Spleen (tissue), 11 donors: ENCODE results near the gene SPATA6. TPM values are rescaled to one million over a fixed set of nuclear protein-coding genes. Genes with fewer than 3 reads are reported as not detected.
"Not testable (repeated sequence)": the region's sequence is repeated elsewhere in the genome, so short reads cannot be mapped to it uniquely, and the experiment has no call there.

Experiments used
- DNase-seq: peaks from one replicate; pipeline ENCODE4 v3.0.0-alpha.2; 2020
- H3K27ac ChIP-seq, 8 donors: fragments of 200-600 bp; sonication (generic) in 7 of 8; 1 replicate in 4 of 8; 2 replicates in 4 of 8; pipeline versions ENCODE4 v1.5.0 to v1.8.0; 2016 to 2021; ENCODE audit warnings: inconsistent platforms in 4 of 8, mild to moderate bottlenecking in 4 of 8, moderate library complexity in 1 of 8
- H3K27me3 ChIP-seq, 7 donors: fragments of 200-600 bp; sonication (generic) in 6 of 7; replicated peaks in 1 of 7; 1 replicate in 4 of 7; 2 replicates in 3 of 7; pipeline versions ENCODE4 v1.5.0 to v1.8.0; 2016 to 2021; ENCODE audit warnings: inconsistent platforms in 3 of 7, mild to moderate bottlenecking in 1 of 7
- H3K36me3 ChIP-seq, 6 donors: fragments of 200-600 bp; sonication (generic) in 5 of 6; 1 replicate in 4 of 6; 2 replicates in 2 of 6; pipeline versions ENCODE4 v1.5.0 to v1.8.0; 2016 to 2021; ENCODE audit warnings: inconsistent platforms in 2 of 6
- H3K4me1 ChIP-seq, 6 donors: fragments of 200-600 bp; sonication (generic) in 5 of 6; 1 replicate in 3 of 6; 2 replicates in 3 of 6; pipeline versions ENCODE4 v1.5.0 to v1.8.0; 2016 to 2021; ENCODE audit warnings: inconsistent platforms in 3 of 6
- H3K4me3 ChIP-seq, 8 donors: fragments of 200-600 bp; sonication (generic) in 7 of 8; 1 replicate in 4 of 8; 2 replicates in 4 of 8; pipeline versions ENCODE4 v1.5.0 to v1.8.0; 2016 to 2021; ENCODE audit warnings: inconsistent platforms in 4 of 8, mild to moderate bottlenecking in 4 of 8, moderate library complexity in 2 of 8
- H3K9me3 ChIP-seq, 8 donors: fragments of 200-600 bp; sonication (generic) in 7 of 8; 1 replicate in 4 of 8; 2 replicates in 4 of 8; pipeline versions ENCODE4 v1.5.0 to v1.8.0; 2016 to 2021; ENCODE audit warnings: inconsistent platforms in 4 of 8
- POLR2A ChIP-seq, 3 donors: fragments of 450-650 bp; IDR thresholded peaks; one replicate each; pipeline ENCODE4 v1.5.1; 2017; ENCODE audit warnings: antibody characterized with exemption in 3 of 3, mild to moderate bottlenecking in 1 of 3
- POLR2AphosphoS5 ChIP-seq, 3 donors: sonication (generic); formaldehyde crosslinking; IDR thresholded peaks; one replicate each; pipeline ENCODE4 v1.5.1; 2017; ENCODE audit warnings: antibody characterized with exemption in 3 of 3
- WGBS, 5 donors: extraction: QIAGEN DNeasy Blood & Tissue Kit in 3 of 5; methylation state at CpG; one replicate each; pipeline versions ENCODE4 v1.1.5 to v1.1.7; 2013 to 2018; 5-methylcytosine and 5-hydroxymethylcytosine counted together
- intact Hi-C: fragments of 100-400 bp; cut with DNase I; formaldehyde crosslinking; loops from one replicate; pipeline ENCODE4 v1.15.0; 2023; ENCODE audit warnings: low total_unique reads
- polyA plus RNA-seq, 3 donors: library from polyadenylated mRNA; stranded (reverse); fragments of 200-250 nt; gene quantifications; one replicate each; pipeline ENCODE4 v1.2.1, GENCODE V29; 2013
- total RNA-seq, 7 donors: library from RNA; depleted of rRNA in 3 of 7; stranded (reverse); fragments of >200 nt in 3 of 7; fragmentation: NEBNext Ultra II Directional in 4 of 7; extraction: Animal tissue kit (Norgen Biotek cat#: 25700) in 4 of 7; gene quantifications; one replicate each; pipeline versions ENCODE4 v1.1.0 to v1.2.1, GENCODE V29; 2016 to 2021
- TF ChIP-seq, protein P1 (sequence below), 11 experiments: fragments of 200-600 bp in 7 of 11; fragments of 450-650 bp in 4 of 11; sonication (generic) in 4 of 11; IDR thresholded peaks in 8 of 11; conservative IDR thresholded peaks in 3 of 11; 1 replicate in 7 of 11; 2 replicates in 4 of 11; pipeline versions ENCODE4 v1.4.0 to v1.8.0; 2016 to 2021; ENCODE audit warnings: antibody characterized with exemption in 11 of 11, inconsistent platforms in 4 of 11, mild to moderate bottlenecking in 1 of 11
- donor health status: healthy with polysubstance abuse.
- donor health status: DM: no; HTN: no; CAD: no; lungs with moderate emphysema.
- donor health status: DM: no; HTN: no; CAD: no.
- donor health status: Bipolar disorder and iron deficiency.
- donor health status: healthy.
- donor health status: DM: no; HTN: no; CAD: no.
- donor health status: DM: yes; HTN: yes; CAD: no.

SPATA6 gene
- total and polyA plus RNA-seq, 10 donors = 2.2 to 34.9 (median 15.9) TPM

DNA sequence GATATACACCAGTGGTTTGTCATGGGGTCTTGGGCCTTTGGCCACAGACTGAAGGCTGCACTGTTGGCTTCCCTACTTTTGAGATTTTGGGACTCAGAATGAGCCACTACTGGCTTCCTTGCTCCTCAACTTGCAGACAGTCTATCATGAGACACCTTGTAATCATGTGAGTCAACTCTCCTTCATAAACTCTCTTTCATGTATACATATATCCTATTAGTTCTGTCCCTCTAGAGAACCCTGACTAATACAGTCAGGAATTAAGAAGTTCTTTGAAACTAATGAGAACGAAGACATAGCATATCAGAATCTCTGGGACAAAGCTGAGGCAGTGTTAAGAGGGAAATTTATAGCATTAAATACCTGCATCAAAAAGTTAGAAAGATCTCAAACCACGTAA, 138.7 kb downstream of the SPATA6 start:
- no peak overlapping the region for H3K4me3 ChIP-seq
- no peak overlapping the region for H3K27ac ChIP-seq
- no peaks in the 10 kb centered on the region for H3K4me1 ChIP-seq
- peaks cover 0 to 28% (median 7%) of the 10 kb centered on the region in 6 donors for H3K36me3 ChIP-seq
- no peaks in the 10 kb centered on the region for H3K27me3 ChIP-seq
- TF ChIP-seq, protein P1, sequence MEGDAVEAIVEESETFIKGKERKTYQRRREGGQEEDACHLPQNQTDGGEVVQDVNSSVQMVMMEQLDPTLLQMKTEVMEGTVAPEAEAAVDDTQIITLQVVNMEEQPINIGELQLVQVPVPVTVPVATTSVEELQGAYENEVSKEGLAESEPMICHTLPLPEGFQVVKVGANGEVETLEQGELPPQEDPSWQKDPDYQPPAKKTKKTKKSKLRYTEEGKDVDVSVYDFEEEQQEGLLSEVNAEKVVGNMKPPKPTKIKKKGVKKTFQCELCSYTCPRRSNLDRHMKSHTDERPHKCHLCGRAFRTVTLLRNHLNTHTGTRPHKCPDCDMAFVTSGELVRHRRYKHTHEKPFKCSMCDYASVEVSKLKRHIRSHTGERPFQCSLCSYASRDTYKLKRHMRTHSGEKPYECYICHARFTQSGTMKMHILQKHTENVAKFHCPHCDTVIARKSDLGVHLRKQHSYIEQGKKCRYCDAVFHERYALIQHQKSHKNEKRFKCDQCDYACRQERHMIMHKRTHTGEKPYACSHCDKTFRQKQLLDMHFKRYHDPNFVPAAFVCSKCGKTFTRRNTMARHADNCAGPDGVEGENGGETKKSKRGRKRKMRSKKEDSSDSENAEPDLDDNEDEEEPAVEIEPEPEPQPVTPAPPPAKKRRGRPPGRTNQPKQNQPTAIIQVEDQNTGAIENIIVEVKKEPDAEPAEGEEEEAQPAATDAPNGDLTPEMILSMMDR (IDR thresholded peaks at IDR 0.05 in 8 of 11, conservative IDR thresholded peaks at IDR 0.05 in 3 of 11) = no peak
- no peak for TF ChIP-seq POLR2AphosphoS5 (IDR thresholded peaks at IDR 0.05)
- no peak for TF ChIP-seq POLR2A (IDR thresholded peaks at IDR 0.05)
- peaks cover 8 to 63% (median 34%) of the 10 kb centered on the region in 8 donors for H3K9me3 ChIP-seq
- WGBS, 5 donors = 38 to 49% (median 45%) methylated on average over 2 of the region's 2 CpGs
- intact Hi-C loops = no loop called here
- no peak for DNase-seq

DNA sequence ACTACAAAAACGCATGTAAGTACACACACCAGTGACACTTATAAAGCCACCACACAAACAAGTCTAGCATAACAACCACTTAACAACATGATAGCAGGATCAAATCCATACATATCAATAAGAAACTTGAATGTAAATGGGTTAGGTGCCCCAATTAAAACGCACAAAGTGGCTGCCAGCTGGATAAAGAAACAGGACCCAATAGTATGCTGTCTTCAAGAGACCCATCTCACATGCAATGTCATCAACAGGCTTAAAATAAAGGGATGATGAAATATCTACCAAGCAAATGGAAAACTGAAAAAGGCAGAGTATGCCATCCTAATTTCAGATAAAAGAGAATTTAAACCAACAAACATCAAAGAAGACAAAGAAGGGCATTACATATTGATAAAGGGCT, 139.9 kb downstream of the SPATA6 start:
- 78 to 96% (median 85%) methylated on average over 2 of the region's 2 CpGs for WGBS, 5 donors
- DNase-seq = no peak
- TF ChIP-seq POLR2A (IDR thresholded peaks at IDR 0.05) (no peak), POLR2AphosphoS5 (IDR thresholded peaks at IDR 0.05) (no peak)
- TF ChIP-seq, protein P1 (IDR thresholded peaks at IDR 0.05 in 8 of 11, conservative IDR thresholded peaks at IDR 0.05 in 3 of 11) = no peak
- no peak overlapping the region for H3K4me3 ChIP-seq
- no peaks in the 10 kb centered on the region for H3K27me3 ChIP-seq
- H3K4me1 ChIP-seq = no peaks in the 10 kb centered on the region
- H3K9me3 ChIP-seq = peaks cover 8 to 64% (median 37%) of the 10 kb centered on the region in 8 donors
- intact Hi-C loops = no loop called here
- peaks cover 0 to 28% (median 7%) of the 10 kb centered on the region in 6 donors for H3K36me3 ChIP-seq
- no peak overlapping the region for H3K27ac ChIP-seq

DNA sequence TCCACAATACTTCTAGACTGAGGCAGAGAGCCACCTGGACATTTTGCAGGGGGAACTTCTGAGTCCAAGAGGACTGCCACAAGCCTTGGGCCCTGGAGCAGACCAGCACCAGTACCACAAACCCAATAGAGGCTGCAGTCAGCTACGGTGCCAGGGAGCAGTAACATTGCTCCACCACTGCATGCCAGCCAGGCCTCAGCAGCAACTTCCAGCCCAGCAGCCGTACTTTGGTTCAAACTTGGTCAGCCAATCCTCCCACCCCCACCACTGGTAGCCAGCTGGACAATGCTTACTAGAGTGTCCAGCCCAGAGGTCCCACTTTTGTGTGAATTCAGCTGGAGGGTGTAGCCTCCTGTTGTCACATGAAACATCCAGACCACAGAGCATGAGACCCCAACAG, 142.1 kb downstream of the SPATA6 start:
- H3K36me3 ChIP-seq = peaks cover 0 to 40% (median 13%) of the 10 kb centered on the region in 6 donors
- intact Hi-C loops = no loop called here
- WGBS, 5 donors = 93 to 100% (median 97%) methylated on average over 1 to 2 of the region's 2 CpGs
- no peaks in the 10 kb centered on the region for H3K27me3 ChIP-seq
- peaks cover 8 to 71% (median 53%) of the 10 kb centered on the region in 8 donors for H3K9me3 ChIP-seq
- no peak overlapping the region for H3K27ac ChIP-seq
- no peak for DNase-seq
- TF ChIP-seq POLR2A (IDR thresholded peaks at IDR 0.05) (no peak), POLR2AphosphoS5 (IDR thresholded peaks at IDR 0.05) (no peak)
- TF ChIP-seq, protein P1 (IDR thresholded peaks at IDR 0.05 in 8 of 11, conservative IDR thresholded peaks at IDR 0.05 in 3 of 11) = no peak
- no peaks in the 10 kb centered on the region for H3K4me1 ChIP-seq
- H3K4me3 ChIP-seq = no peak overlapping the region

DNA sequence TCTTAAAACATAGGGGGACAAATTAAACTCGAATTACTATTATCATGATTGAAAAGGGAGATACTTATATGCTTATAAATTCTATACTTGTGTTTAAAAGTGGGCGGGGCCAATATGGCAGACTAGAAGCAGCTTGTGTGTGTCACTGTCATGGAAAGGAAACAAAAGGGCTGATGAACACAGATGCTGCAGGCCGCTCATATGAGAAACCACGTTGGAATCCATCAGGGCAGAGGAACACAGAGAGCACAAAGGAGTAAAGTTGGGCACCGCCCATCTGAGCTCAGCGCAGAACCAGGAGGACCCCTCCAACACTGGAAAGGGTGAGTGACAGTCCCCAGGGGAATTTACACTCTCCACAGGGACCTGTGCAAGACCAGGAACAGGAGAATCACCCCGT, 142.5 kb downstream of the SPATA6 start:
- TF ChIP-seq, protein P1 (IDR thresholded peaks at IDR 0.05 in 8 of 11, conservative IDR thresholded peaks at IDR 0.05 in 3 of 11) = no peak
- TF ChIP-seq POLR2A (IDR thresholded peaks at IDR 0.05) (no peak), POLR2AphosphoS5 (IDR thresholded peaks at IDR 0.05) (no peak)
- 74 to 81% (median 80%) methylated on average over 7 of the region's 7 CpGs for WGBS, 5 donors

DNA sequence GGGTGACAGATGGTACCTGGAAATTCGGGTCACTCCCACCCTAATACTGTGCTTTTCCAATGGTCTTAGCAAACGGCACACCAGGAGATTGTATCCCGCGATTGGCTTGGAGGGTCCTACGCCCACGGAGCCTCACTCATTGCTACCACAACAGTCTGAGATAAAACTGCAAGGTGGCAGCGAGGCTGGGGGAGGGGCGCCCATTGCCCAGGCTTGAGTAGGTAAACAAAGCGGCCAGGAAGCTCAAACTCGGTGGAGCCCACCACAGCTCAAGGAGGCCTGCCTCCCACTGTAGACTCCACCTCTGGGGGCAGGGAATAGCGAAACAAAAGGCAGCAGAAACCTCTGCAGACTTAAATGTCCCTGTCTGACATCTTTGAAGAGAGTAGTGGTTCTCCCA, 160.2 kb downstream of the SPATA6 start:
- WGBS, 5 donors = 86 to 96% (median 92%) methylated on average over 11 of the region's 11 CpGs
- H3K27ac ChIP-seq, H3K36me3 ChIP-seq, H3K4me1 ChIP-seq, H3K27me3 ChIP-seq, intact Hi-C loops, H3K4me3 ChIP-seq: not testable (repeated sequence)
- peaks cover 0 to 49% (median 27%) of the 10 kb centered on the region in 8 donors for H3K9me3 ChIP-seq
- DNase-seq = peak; percentile 42

More for the DNA sequence above, 142.5 kb downstream of the SPATA6 start:
- no peaks in the 10 kb centered on the region for H3K27me3 ChIP-seq
- DNase-seq = no peak
- no peak overlapping the region for H3K4me3 ChIP-seq
- H3K9me3 ChIP-seq = peaks cover 8 to 71% (median 57%) of the 10 kb centered on the region in 8 donors
- no peaks in the 10 kb centered on the region for H3K4me1 ChIP-seq
- peaks cover 0 to 45% (median 13%) of the 10 kb centered on the region in 6 donors for H3K36me3 ChIP-seq
- intact Hi-C loops = no loop called here
- H3K27ac ChIP-seq = no peak overlapping the region
